Gastroesophageal sphincter (tissue), 4 donors: ENCODE measurements around the gene CPNE7. TPM values are rescaled to one million over a fixed set of nuclear protein-coding genes. Genes with fewer than 3 reads are reported as not detected.

Experiments
- ATAC-seq: fragments of 150-250 bp; one replicate; pipeline ENCODE4 v1.9.1; 2016; ENCODE audit warnings: mild to moderate bottlenecking, moderate library complexity
- H3K27ac ChIP-seq, 4 donors: fragments of 200-600 bp; sonication (generic) in 3 of 4; 1 replicate in 3 of 4; 2 replicates in 1 of 4; pipeline ENCODE4 v1.5.1; 2016 to 2019
- H3K27me3 ChIP-seq: fragments of 200-600 bp; sonication (generic); one replicate; pipeline ENCODE4 v1.5.1; 2019
- H3K36me3 ChIP-seq, 2 donors: fragments of 200-600 bp; sonication (generic); one replicate each; pipeline ENCODE4 v1.5.1; 2019; ENCODE audit warnings: control low read depth in 1 of 2
- H3K4me1 ChIP-seq, 3 donors: fragments of 200-600 bp; sonication (generic); 1 replicate in 2 of 3; 2 replicates in 1 of 3; pipeline ENCODE4 v1.5.1; 2016 to 2019; ENCODE audit warnings: control low read depth in 2 of 3
- H3K4me3 ChIP-seq, 2 donors: fragments of 200-600 bp; sonication (generic); one replicate each; pipeline ENCODE4 v1.5.1; 2019; ENCODE audit warnings: mild to moderate bottlenecking in 1 of 2, moderate library complexity in 1 of 2
- H3K9me3 ChIP-seq, 3 donors: fragments of 200-600 bp; sonication (generic); one replicate each; pipeline ENCODE4 v1.5.1; 2017 to 2019; ENCODE audit warnings: control low read depth in 2 of 3
- EP300 ChIP-seq: sonication (generic); formaldehyde crosslinking; IDR thresholded peaks from one replicate; pipeline ENCODE4 v1.6.1; 2017; ENCODE audit warnings: antibody characterized with exemption, mild to moderate bottlenecking
- POLR2A ChIP-seq, 2 donors: fragments of 450-650 bp; IDR thresholded peaks; one replicate each; pipeline ENCODE4 v1.6.1; 2017; ENCODE audit warnings: antibody characterized with exemption in 2 of 2, mild to moderate bottlenecking in 2 of 2, moderate library complexity in 1 of 2
- POLR2AphosphoS5 ChIP-seq: sonication (generic); formaldehyde crosslinking; IDR thresholded peaks from one replicate; pipeline ENCODE4 v1.6.1; 2017; ENCODE audit warnings: antibody characterized with exemption
- WGBS, 2 donors: methylation state at CpG; one replicate each; pipeline ENCODE4 v1.1.5; 2018; ENCODE audit warnings: low coverage in 1 of 2; 5-methylcytosine and 5-hydroxymethylcytosine counted together
- total RNA-seq, 4 donors: library from RNA; depleted of rRNA; stranded (reverse); fragments of >200 nt; gene quantifications; one replicate each; pipeline ENCODE4 v1.1.0, GENCODE V29; 2016
- TF ChIP-seq, protein P1 (sequence below), 4 experiments: fragments of 200-600 bp in 2 of 4; fragments of 450-650 bp in 2 of 4; sonication (generic) in 1 of 4; IDR thresholded peaks; one replicate each; pipeline ENCODE4 v1.5.1; 2017 to 2019; ENCODE audit warnings: antibody characterized with exemption in 4 of 4, mild to moderate bottlenecking in 2 of 4, moderate library complexity in 2 of 4

Gene CPNE7
- total RNA-seq, 4 donors from 2014 or later = 0.67 to 1.8 TPM; not detected in 2

DNA sequence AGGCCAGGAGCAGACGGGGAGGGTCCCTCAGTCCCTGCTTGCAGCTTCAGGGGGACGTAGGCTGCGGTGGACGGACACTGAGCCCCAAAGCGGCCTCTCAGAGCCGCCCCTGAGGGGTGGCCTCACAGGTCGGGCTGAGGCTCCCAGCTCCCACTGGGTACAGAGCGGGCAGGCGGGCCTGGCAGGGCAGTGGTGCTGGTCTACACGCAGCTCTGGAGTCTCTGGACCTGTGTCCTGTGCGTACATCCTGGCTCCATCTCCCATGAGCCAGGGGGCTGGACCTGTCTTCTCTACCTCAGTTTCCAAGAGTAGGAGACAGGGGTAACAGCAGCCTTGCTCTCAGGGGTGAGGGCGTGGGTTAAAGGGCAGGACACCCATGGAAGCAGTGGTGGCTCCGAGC, 39.6 kb downstream of the CPNE7 start:
- TF ChIP-seq POLR2A (IDR thresholded peaks at IDR 0.05) (no peak), EP300 (no peak), POLR2AphosphoS5 (no peak)
- TF ChIP-seq, protein P1, sequence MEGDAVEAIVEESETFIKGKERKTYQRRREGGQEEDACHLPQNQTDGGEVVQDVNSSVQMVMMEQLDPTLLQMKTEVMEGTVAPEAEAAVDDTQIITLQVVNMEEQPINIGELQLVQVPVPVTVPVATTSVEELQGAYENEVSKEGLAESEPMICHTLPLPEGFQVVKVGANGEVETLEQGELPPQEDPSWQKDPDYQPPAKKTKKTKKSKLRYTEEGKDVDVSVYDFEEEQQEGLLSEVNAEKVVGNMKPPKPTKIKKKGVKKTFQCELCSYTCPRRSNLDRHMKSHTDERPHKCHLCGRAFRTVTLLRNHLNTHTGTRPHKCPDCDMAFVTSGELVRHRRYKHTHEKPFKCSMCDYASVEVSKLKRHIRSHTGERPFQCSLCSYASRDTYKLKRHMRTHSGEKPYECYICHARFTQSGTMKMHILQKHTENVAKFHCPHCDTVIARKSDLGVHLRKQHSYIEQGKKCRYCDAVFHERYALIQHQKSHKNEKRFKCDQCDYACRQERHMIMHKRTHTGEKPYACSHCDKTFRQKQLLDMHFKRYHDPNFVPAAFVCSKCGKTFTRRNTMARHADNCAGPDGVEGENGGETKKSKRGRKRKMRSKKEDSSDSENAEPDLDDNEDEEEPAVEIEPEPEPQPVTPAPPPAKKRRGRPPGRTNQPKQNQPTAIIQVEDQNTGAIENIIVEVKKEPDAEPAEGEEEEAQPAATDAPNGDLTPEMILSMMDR (IDR thresholded peaks at IDR 0.05) = no peak
- WGBS, 2 donors = no CpG with 5 or more reads among the region's 13 CpGs
- H3K27me3 ChIP-seq = peaks cover 87% of the 10 kb centered on the region

DNA sequence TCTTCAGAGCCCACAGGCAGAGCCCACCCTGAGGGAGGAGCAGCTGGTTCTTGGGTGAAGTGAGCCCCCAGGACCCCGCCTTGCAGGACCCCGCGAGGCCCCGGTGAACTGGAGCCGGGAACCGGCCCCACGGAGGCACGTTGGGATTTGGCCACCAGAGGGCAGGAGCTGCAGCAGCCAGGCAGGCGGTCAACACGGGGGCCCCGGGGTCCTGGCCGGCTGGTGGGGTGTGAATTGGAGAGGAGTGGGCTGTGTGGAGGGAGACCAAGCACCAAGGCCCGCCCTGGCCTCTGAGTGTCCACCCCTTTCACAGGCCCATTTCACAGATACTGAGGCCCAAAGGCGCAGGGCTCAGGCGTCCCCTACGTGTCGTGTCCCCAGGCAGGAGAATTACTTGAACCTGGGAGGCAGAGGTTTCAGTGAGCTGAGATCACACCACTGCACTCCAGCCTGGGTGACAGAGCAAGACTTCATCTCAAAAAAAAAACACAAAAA, 40.1 kb downstream of the CPNE7 start:
- Histone ChIP-seq H3K27ac (no peak overlapping the region), H3K27me3 (peaks cover 90% of the 10 kb centered on the region), H3K4me3 (no peak overlapping the region), H3K36me3 (no peaks in the 10 kb centered on the region), H3K4me1 (no peaks in the 10 kb centered on the region), H3K9me3 (no peaks in the 10 kb centered on the region)
- TF ChIP-seq, protein P1 (IDR thresholded peaks at IDR 0.05) = peak in 3 of 4 experiments; percentile 4 to 76 (median 22)
- TF ChIP-seq EP300 = no peak
- no peak for TF ChIP-seq POLR2AphosphoS5
- TF ChIP-seq POLR2A (IDR thresholded peaks at IDR 0.05) = no peak
- WGBS, 2 donors = no CpG with 5 or more reads among the region's 17 CpGs
- ATAC-seq = no peak

More for the DNA sequence above, 39.6 kb downstream of the CPNE7 start:
- Histone ChIP-seq H3K36me3 (no peaks in the 10 kb centered on the region), H3K4me1 (no peaks in the 10 kb centered on the region), H3K9me3 (no peaks in the 10 kb centered on the region), H3K27ac (no peak overlapping the region), H3K4me3 (no peak overlapping the region)
- ATAC-seq = no peak

DNA sequence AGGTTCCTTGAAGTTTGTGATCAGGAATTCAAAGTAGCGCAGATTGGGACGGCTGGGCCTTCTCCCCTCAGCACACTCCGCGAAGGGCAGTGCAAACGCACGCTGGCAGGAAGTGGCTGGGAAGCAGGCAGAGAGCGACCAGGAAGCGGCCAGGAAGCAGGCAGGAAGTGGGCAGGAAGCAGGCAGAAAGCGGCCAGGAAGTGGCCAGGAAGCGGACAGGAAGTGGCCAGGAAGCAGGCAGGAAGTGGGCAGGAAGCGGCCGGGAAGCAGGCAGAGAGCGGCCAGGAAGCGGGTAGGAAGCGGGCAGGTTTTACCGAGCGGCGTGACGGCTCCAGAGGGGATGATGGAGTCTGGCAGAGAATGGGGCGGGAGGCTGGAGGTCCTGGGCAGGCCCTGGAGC, 41.1 kb downstream of the CPNE7 start:
- no peak for ATAC-seq
- 72% methylated on average over 20 of the region's 20 CpGs; no CpG with 5 or more reads in 1 of the 2 donors for WGBS, 2 donors
- Histone ChIP-seq H3K27ac (no peak overlapping the region), H3K9me3 (no peaks in the 10 kb centered on the region), H3K4me1 (no peaks in the 10 kb centered on the region), H3K36me3 (no peaks in the 10 kb centered on the region), H3K4me3 (no peak overlapping the region), H3K27me3 (peaks cover 91% of the 10 kb centered on the region)
- no peak for TF ChIP-seq POLR2A (IDR thresholded peaks at IDR 0.05)
- no peak for TF ChIP-seq POLR2AphosphoS5
- TF ChIP-seq, protein P1 (IDR thresholded peaks at IDR 0.05) = no peak
- TF ChIP-seq EP300 = no peak

DNA sequence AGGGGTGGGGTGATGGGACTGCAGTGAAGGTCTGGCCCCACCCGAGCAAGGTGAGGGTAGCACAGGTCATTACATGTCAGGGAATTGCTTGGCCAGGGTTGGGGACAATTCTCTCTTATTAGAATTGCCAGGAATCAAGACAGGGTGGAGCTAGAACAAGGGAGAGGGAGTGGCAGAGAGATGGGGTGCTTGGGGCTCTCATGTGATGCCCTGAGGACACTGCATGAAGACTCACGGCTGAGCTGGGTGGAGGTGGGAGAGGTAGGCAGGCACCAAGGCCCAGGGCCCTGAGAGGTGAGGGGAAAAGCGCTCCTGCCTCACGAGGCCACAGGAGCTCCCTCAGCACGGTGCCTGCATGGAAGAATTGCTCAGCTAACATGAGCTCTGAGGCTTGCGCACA, 41.5 kb downstream of the CPNE7 start:
- ATAC-seq = no peak
- Histone ChIP-seq H3K4me3 (no peak overlapping the region), H3K9me3 (no peaks in the 10 kb centered on the region), H3K36me3 (no peaks in the 10 kb centered on the region), H3K27ac (no peak overlapping the region), H3K27me3 (peaks cover 91% of the 10 kb centered on the region), H3K4me1 (no peaks in the 10 kb centered on the region)
- 55 to 61% methylated on average over 3 to 6 of the region's 6 CpGs for WGBS, 2 donors
- TF ChIP-seq POLR2AphosphoS5 (no peak), EP300 (no peak), POLR2A (IDR thresholded peaks at IDR 0.05) (no peak)
- TF ChIP-seq, protein P1 (IDR thresholded peaks at IDR 0.05) = no peak
